Activated T-cell treated with anti-CD3 and anti-CD28 coated beads, Interleukin-2, amount 50 U/mL, for 72 hours (primary cell): ENCODE results near the gene ARPC5L. TPM values are rescaled to one million over a fixed set of nuclear protein-coding genes. Genes with fewer than 3 reads are reported as not detected.
"Not testable (repeated sequence)": the region's sequence is repeated elsewhere in the genome, so short reads cannot be mapped to it uniquely, and the experiment has no call there.

Source experiments
- ATAC-seq, 2 donors: fragments of 150-1000 bp; cut with Tn5 transposase; replicated peaks in 1 of 2; 2 replicates each; pipeline ENCODE4 v1.10.0; 2021; ENCODE audit warnings: moderate library complexity in 2 of 2, mild to moderate bottlenecking in 1 of 2
- DNase-seq, 2 donors: peaks; one replicate each; pipeline ENCODE4 v3.0.0; 2021 to 2022; ENCODE audit warnings: mixed read lengths in 1 of 2
- H3K27ac Mint-ChIP-seq: one replicate; pipeline ENCODE4 v1.8.0; 2022; ENCODE audit warnings: mild to moderate bottlenecking, moderate library complexity, mixed read lengths
- H3K27me3 Mint-ChIP-seq: one replicate; pipeline ENCODE4 v1.8.0; 2022; ENCODE audit warnings: low read depth, mixed read lengths
- H3K36me3 Mint-ChIP-seq, 2 donors: one replicate each; pipeline ENCODE4 v1.8.0; 2022; ENCODE audit warnings: mixed read lengths in 2 of 2, mild to moderate bottlenecking in 1 of 2; ENCODE audit not compliant: insufficient read depth in 2 of 2
- H3K4me1 Mint-ChIP-seq: one replicate; pipeline ENCODE4 v1.8.0; 2022; ENCODE audit warnings: low read depth, mixed read lengths
- H3K4me3 Mint-ChIP-seq, 2 donors: one replicate each; pipeline ENCODE4 v1.8.0; 2022; ENCODE audit warnings: mild to moderate bottlenecking in 2 of 2, mixed read lengths in 2 of 2, moderate library complexity in 2 of 2
- H3K9me3 Mint-ChIP-seq, 2 donors: one replicate each; pipeline ENCODE4 v1.8.0; 2022; ENCODE audit warnings: mixed read lengths in 2 of 2
- total RNA-seq, 2 donors: library from RNA; stranded (reverse); gene quantifications; one replicate each; pipeline ENCODE4 v1.2.3, GENCODE V29; 2022

The ARPC5L gene
- total RNA-seq, 2 donors from 2014 or later = 116 to 125 TPM

GRCh38 chr9:124897570-124898460 is 35.9 kb downstream of the ARPC5L start:
- DNase-seq (no peak), ATAC-seq (no peak)
- Mint-ChIP-seq H3K27me3 (no peaks in the 10 kb centered on the region), H3K36me3 (peaks cover 7 to 24% of the 10 kb centered on the region in 2 donors), H3K9me3 (no peaks in the 10 kb centered on the region), H3K4me3 (no peak overlapping the region), H3K27ac (no peak overlapping the region), H3K4me1 (peaks cover 6% of the 10 kb centered on the region)

GRCh38 chr9:124899845-124900244 is 37.9 kb downstream of the ARPC5L start:
- H3K4me3 Mint-ChIP-seq = no peak overlapping the region
- H3K9me3 Mint-ChIP-seq = no peaks in the 10 kb centered on the region
- no peak overlapping the region for H3K27ac Mint-ChIP-seq
- peaks cover 7 to 20% of the 10 kb centered on the region in 2 donors for H3K36me3 Mint-ChIP-seq
- ATAC-seq (no peak), DNase-seq (no peak)
- H3K4me1 Mint-ChIP-seq = peaks cover 3% of the 10 kb centered on the region
- no peaks in the 10 kb centered on the region for H3K27me3 Mint-ChIP-seq

- Mint-ChIP-seq H3K4me1 (no peaks in the 10 kb centered on the region), H3K9me3 (no peaks in the 10 kb centered on the region), H3K27ac (peak overlapping the region; percentile 14), H3K36me3 (peaks cover 9 to 21% of the 10 kb centered on the region in 2 donors), H3K27me3 (no peaks in the 10 kb centered on the region), H3K4me3 (no peak overlapping the region)
- DNase-seq (no peak), ATAC-seq (no peak)
Observed at GRCh38 chr9:124906966-124907365, 45.0 kb downstream of the ARPC5L start.

GRCh38 chr9:124908098-124908497 is 46.2 kb downstream of the ARPC5L start:
- Mint-ChIP-seq H3K4me1 (no peaks in the 10 kb centered on the region), H3K36me3 (peaks cover 6 to 19% of the 10 kb centered on the region in 2 donors)

GRCh38 chr9:124911766-124912165 is 49.8 kb downstream of the ARPC5L start:
- Mint-ChIP-seq H3K36me3 (peaks cover 7 to 14% of the 10 kb centered on the region in 2 donors), H3K9me3 (no peaks in the 10 kb centered on the region), H3K27me3 (no peaks in the 10 kb centered on the region), H3K27ac (no peak overlapping the region), H3K4me3 (no peak overlapping the region), H3K4me1 (no peaks in the 10 kb centered on the region)
- ATAC-seq (no peak), DNase-seq (no peak)

More at GRCh38 chr9:124908098-124908497, 46.2 kb downstream of the ARPC5L start:
- DNase-seq (no peak), ATAC-seq (no peak)
- Mint-ChIP-seq H3K27ac (no peak overlapping the region), H3K27me3 (no peaks in the 10 kb centered on the region), H3K9me3 (no peaks in the 10 kb centered on the region), H3K4me3 (no peak overlapping the region)

GRCh38 chr9:124913378-124913777 is 51.4 kb downstream of the ARPC5L start:
- DNase-seq (no peak), ATAC-seq (no peak)
- H3K9me3 Mint-ChIP-seq = no peaks in the 10 kb centered on the region
- no peak overlapping the region for H3K4me3 Mint-ChIP-seq
- peaks cover 7 to 12% of the 10 kb centered on the region in 2 donors for H3K36me3 Mint-ChIP-seq
- no peaks in the 10 kb centered on the region for H3K27me3 Mint-ChIP-seq
- no peaks in the 10 kb centered on the region for H3K4me1 Mint-ChIP-seq
- H3K27ac Mint-ChIP-seq = no peak overlapping the region

GRCh38 chr9:124914753-124915405 is 52.9 kb downstream of the ARPC5L start:
- Mint-ChIP-seq H3K27ac (no peak overlapping the region), H3K9me3 (no peaks in the 10 kb centered on the region), H3K36me3 (peaks cover 9 to 10% of the 10 kb centered on the region in 2 donors), H3K27me3 (no peaks in the 10 kb centered on the region), H3K4me1 (no peaks in the 10 kb centered on the region), H3K4me3 (no peak overlapping the region)
- DNase-seq (no peak), ATAC-seq (no peak)

GRCh38 chr9:124920394-124920793 is 58.5 kb downstream of the ARPC5L start:
- ATAC-seq, H3K27me3 Mint-ChIP-seq, DNase-seq, H3K4me1 Mint-ChIP-seq, H3K4me3 Mint-ChIP-seq, H3K36me3 Mint-ChIP-seq, H3K27ac Mint-ChIP-seq, H3K9me3 Mint-ChIP-seq: not testable (repeated sequence)

Other genes with a start within 250 kb of the ARPC5L start
- 1 to 10 TPM; 2.9 to 4.0 TPM for gene NR6A1, start 90.8 kb upstream of the ARPC5L start, total RNA-seq
- not detected for gene OLFML2A, start 85.0 kb upstream of the ARPC5L start, total RNA-seq
- gene WDR38, start 8.7 kb upstream of the ARPC5L start, total RNA-seq = not detected
- 1,000 to 10,000 TPM; 1,754 to 1,822 TPM for gene RPL35, start 173 bp upstream of the ARPC5L start, total RNA-seq
- gene GOLGA1, start 79.0 kb downstream of the ARPC5L start, total RNA-seq = 10 to 100 TPM; 22.5 to 24.0 TPM